Endometrial microvascular endothelial cells (primary cell): ENCODE measurements around the gene TIAM2. TPM values are rescaled to one million over a fixed set of nuclear protein-coding genes. Genes with fewer than 3 reads are reported as not detected.

Experiments
- in situ Hi-C: cut with HindIII; loops from 2 replicates; pipeline ENCODE4 v1.10.0; 2017; ENCODE audit warnings: low sequenced_read_pairs, low pct_unique_long_range_greater_than_20kb; ENCODE audit errors: inconsistent ontology term
- total RNA-seq: library from RNA; depleted of rRNA; stranded (reverse); fragments of >200 nt; gene quantifications from one replicate; pipeline ENCODE4 v1.2.3, GENCODE V29; 2015; ENCODE audit errors: inconsistent ontology term

The TIAM2 gene
- total RNA-seq, 1 donor from 2014 or later: 11.2 TPM

DNA sequence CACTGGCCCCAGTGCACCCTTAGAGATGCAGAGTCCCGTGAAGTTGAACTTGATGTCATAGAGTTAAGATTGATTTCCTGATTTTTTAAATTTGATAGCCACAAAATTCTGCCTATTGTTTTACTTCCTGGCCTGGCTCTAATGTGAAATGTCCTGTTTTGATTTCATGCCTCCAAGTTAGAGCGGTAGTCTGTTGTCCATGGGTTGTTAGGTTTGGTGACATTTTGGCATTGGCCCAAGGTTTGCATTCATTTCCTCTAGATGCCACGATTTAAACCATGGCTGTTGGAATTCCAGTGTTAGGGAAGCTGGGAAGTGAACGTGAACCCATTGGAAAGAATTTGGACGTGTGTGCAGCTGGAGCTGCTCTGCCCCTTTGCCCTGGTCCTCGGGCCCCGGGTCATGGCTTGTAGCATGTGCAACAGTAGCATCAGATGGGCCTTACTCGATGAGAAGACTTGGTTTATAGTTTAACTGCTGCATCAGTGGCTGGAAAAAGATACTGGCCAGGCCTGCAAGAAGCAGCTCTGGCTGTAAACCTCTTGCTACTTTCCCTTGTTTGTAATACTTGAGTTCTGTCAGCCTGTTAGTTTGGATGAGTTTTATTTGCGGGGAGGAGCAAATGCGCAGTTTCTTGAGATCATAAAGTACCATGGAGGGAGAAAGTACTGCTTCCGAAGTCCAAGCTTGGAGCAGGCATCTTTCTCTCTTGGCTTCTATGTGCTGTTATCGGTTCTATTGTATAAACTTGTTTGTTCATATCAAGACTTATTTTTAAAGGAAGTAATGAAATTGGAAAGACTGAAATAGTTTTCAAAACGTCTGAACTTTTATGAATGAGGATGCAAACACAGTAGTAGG, 147.3 kb downstream of the TIAM2 start:
- in situ Hi-C loops: no loop called here

DNA sequence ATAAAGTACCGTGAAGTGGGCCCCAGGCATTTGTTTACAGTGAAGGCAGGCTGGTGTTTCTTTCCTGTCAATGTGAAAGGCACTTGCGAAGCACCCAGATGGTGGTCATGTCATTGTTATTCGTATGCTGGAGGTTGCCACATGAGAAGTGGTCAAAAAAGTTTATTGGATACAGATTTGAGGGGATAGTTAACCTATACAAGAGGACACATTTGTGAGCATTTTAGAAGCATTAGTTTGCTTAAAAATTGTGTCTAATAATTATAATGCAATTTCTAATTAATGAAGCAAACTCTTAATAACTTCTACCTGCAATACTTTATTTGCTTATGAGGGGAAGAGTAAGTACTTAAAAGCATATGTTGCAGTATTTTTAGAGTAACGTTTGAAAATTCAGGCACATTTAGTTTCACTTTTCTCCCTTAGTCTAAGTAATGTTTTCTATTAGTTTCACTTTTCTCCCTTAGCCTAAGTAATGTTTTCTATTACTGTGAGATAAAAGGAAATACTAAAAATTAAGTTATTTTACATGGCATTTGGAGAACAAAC, 148.0 kb downstream of the TIAM2 start:
- in situ Hi-C loops: no loop called here

DNA sequence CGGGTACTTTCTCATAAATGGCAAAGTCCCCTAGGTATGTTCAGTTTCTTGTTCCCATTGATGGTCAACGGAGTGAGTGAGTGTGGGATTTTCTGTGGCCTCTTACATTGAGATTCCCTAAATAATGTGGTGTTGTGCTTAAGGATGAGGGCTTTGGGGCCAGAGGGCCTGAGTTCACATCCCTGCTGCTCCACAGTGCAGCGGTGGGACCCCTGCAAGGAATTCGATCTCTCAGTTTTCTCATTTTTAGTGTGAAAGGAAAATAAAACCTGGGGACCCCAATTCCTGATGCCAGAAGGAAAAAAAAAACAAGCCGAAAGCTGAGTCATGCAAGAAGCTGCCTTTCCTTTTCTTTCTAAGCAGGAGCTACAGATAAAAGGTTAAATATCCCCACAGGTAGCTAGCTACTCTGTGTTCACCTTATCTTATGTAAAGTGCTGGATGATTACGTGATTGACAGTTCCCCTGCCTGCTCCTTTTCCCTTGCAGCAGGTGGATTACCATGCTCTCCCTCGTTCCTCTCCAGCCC, 148.5 kb downstream of the TIAM2 start:
- in situ Hi-C loops: no loop called here

DNA sequence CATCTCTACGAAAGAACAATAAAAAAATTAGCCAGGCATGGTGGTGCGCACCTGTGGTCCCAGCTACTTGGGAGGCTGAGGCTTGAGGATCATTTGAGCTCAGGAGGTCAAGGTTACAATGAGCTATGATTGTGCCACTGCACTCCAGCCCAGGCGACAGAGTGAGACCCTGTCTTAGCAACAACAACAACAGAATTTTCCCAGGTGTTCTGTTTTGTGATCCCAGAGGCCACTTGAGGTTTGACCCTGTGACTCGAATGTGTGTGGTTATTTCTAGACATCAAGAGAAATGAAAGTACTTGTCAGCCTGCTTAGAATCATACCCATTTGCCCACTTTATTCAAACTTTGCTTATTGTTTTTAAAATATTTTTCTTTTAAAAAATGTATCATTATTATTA, 151.1 kb downstream of the TIAM2 start:
- in situ Hi-C loops: no loop called here

DNA sequence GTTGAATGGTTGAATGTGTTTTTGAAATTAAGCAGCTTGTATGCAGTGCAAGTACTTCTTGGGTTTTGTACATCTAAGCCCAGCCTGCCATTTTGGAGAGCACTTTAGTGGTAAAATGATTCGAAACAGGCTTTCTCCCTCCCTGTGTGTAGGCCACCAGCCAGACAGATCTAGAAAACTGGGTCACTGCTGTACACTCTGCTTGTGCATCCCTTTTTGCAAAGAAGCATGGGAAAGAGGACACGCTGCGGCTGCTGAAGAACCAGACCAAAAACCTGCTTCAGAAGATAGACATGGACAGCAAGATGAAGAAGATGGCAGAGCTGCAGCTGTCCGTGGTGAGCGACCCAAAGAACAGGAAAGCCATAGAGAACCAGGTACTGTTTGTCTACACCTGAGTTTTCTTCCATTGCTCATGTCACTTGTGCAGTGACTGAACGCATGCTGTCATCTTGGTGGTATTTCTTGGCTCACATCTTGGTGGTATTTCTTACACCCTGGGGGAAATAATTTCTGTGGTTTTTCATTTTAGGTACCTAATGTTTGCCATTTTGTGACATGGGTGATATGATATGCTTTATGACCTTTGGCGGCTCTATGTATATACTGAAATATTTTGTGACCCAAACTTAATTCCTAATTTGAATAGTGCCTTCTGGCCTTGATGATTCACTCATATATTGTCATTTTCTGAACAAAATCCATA, 153.0 kb downstream of the TIAM2 start:
- in situ Hi-C loops: no loop called here

DNA sequence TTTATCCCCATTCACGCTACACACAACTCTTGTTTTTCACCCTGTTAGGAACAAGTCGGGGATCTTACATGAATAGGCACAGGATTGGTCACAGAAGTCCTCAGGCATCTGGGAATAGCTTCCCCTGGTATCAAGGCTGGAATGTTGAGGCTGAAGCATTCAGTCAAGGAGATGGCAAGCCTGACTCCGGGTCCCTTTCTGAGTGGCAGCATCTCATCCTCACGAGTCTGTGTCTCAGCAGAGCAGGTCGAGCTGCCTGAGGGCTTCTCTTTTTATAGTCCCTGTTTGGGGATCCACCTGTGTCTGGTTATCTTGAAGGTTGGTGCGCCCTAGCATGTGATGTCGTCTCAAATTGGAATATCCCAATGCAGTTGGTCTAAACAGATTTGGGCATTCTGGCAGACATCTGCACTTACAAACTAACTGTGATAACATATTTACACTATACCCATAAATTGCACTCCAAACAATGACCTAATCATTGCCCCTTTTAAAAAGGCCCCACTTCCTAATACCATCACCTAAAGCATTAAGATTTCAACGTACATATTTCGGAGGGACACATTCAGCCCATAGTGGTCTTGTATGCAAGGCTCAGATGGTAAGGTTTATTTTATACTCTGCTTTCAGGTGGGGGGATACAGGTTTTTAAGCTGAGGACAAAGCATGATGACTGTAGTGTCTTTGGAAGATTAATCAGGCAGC, 156.0 kb downstream of the TIAM2 start:
- in situ Hi-C loops: no loop called here

DNA sequence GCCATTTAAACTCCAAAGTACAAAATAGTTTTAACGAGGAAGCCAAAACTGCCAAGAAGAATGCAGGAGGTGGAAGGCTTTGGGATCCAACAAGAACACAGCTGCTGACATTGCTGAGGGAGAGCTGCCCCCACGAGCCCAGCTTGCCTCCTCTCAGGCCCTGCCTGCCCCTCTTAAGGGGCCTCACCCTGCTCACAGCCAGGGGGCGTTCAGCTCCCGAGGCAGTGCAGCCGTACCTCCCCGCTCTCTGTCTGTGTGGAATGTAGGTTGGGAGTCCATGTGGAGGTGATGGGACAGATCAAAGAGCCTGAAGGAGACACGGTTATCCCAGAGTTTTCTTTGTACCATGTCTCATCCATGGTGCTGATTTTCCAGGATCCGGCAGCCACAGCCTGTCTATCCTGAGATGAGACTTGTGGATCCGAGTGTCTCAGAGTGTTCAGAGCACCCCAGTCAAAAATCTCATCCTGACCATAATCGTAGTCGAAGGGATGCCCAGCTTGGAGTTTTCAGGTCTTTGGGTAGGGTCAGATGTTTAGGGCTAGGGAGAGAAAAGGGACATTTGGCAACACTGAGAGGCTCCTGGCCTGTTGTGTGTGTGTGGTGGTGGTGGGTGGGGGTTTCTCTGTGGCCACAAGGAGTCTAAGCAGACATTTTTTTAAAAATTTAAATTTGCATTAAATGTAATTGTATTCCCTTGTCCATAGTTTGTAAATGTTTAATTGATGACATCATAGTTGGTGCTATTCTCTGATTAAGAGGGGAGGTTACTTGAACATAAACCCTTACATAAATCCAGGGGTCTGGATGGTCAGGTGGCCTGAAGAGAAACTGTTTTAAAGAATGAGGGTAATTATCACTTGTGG, 157.3 kb downstream of the TIAM2 start:
- in situ Hi-C loops: no loop called here

DNA sequence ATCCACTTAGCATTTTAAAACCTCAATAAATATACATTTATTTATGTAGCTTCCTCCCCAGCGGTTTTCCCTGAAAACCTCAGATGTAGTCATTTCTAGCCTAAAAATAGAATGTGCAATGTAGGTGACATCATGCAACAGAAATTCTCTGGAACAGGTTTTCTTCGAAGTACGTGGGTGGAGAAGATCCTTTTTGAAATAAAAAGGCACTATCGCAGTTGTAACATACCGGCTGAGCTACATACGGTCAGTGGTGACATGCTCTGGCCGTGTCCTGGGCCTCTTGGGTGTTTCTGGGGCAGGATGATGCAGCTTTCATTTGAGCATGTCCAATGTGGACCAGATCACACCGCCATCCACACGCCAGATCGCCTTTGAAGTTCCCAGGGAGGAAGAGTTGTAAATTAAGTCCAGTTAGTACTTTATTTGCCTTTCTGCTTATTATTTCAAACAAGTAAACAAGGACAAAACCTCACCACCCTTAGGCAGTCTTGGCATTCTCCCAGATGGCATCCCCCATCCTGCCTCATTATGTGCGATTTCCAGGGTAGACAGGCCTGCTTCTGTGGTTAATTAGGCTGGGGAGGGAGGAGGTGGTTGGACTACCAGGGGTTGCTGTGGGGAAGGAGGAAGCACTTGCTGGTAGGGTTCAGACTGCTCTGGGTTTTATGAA, 159.2 kb downstream of the TIAM2 start:
- in situ Hi-C loops: no loop called here

DNA sequence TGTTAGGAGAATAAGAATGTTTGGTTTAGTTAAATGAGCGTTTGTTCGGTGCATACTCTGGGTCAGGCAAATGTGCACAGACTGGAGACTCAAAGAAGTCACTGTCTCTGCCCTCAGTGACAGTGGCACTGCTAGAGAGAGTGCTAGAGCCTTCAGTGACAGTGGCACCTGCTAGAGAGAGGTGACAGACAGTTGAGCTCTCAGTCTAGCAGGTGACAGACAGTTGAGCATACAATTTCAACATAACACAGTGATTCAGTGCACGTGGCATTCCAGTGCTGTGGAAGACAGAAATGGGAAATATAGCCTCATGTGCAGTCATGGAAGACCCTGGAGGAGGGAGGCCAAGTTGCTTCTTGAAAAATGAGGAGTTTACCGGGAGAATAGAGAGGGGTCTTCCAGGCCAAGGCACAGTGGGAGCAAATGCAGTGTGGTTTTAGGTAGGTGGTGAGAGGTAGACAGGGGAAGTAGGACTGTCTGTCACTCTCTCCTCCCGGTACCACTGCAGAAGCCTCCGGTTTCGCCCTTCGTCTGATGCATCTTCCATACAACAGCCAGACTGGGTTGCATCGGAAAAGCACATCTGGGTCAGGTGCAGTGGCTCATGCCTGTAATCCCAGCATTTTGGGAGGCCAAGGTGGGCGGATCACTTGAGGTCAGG, 160.8 kb downstream of the TIAM2 start:
- in situ Hi-C loops: no loop called here

DNA sequence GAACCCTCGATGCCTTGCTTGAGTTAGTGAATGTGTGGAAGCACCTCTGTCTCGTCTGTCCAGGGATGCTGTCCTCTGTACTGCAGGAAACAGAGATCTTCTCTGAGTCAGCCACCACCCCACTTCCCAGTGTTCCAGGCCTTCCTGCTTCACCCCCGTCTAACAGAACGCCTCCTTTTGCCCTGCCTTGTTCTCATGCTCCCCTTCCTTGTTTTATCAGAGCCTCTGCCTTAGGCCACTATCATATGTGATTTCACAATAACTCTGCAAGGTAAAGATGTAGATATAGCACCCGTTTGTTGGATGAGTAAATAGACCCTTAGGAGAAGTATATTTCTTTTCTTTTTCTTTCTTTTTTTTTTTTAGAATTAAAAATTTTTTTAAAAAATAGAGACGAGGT, 162.0 kb downstream of the TIAM2 start:
- in situ Hi-C loops: no loop called here

DNA sequence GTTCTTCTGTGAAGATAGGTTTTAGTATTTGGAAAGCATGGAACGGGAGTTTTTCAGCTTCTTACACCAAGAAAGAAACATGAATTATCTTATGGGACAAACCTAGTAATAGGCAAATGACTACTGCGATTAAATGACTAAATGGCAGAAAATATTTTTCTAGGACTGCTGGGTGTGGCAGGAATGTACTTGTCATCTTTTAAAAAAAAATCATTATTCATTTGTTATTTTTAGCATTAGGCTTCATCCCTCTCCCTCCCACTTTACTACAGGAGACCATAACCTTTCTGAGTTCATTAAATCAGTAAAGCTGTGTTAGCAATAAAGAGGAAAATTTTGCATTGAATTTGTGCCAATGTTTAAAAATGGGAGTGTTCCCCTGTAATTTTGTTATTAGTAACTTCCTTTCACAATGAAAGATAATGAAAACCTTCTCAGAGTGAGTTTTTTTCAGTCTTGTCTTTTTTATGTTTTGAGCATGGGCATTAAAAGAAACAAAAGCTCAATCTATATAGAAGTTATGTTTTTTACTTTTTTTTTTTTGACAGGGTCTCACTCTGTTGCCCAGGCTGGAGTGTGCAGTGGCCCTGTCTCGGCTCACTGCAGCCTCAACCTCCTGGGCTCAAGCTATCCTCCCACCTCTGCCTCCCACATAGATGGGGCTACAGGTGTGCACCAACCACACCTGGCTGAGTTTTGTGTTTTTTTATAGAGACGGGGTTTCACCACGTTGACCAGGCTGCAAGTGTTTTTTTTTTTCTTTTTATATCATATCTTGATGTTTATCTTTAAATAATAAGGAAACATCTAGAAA, 163.1 kb downstream of the TIAM2 start:
- in situ Hi-C loops: no loop called here

DNA sequence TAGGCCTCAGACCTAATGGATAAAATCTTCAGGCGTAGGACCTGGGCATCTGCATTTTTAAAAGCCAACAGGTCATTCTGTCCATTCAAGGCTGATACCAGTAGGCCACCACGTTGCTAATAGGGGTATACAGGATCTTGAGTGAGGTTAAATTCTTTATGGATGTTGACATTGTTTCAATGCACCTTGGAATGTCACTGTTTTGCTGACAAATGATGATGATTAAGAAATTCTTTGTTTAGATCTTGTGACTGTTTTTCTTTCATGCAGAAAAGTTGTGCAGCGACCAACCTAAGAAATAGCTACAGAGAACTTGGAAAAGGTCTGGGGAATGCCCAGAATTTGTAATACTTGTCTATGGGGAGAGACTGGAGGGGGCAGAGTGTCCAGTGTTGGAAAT, 167.6 kb downstream of the TIAM2 start:
- in situ Hi-C loops: no loop called here

DNA sequence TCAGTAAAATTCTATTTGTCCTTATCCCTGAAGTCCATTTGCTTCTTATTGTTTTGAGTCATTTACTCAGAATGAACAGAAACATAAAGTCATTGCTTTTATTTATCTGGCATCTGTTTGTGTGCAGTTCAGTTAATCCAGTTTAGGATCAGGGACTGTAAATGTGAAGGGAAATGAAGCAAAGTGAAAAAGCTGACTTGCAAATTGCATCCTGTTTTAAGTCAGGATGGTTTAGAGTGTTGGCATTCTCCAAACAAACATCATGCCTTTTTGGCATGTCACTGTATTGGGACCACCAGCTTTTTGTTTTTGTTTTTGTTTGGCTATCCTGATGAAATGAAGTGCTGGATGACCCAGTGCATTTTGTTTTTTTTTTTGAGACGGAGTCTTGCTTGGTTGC, 168.5 kb downstream of the TIAM2 start:
- in situ Hi-C loops: no loop called here

DNA sequence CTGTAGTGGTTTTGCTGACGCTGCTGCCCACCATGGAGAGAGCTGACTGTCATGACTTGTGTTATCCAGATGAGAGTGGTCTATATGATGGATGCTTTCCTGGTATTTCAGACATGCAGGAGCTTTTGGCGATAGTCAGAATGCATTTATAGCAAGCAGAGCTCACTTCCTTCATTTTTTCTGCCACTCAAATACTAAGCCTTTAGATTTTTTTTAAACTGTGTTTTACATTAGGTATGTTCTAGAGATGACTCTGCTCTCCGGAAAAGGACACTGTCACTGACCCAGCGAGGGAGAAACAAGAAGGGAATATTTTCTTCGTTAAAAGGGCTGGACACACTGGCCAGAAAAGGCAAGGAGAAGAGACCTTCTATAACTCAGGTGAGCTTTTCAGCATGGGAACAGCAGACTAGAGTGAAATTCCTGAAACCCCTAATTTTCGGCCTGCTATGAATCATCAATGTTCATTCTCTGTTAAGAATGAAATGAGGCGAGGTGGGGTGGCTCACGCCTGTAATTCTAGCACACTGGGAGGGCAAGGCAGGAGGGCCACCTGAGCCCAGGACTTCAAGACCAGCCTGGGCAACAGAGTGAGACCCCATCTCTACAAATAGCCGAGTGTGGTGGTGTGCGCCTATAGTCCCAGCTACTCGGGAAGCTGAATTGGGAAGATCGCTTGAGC, 170.1 kb downstream of the TIAM2 start:
- in situ Hi-C loops: no loop called here

DNA sequence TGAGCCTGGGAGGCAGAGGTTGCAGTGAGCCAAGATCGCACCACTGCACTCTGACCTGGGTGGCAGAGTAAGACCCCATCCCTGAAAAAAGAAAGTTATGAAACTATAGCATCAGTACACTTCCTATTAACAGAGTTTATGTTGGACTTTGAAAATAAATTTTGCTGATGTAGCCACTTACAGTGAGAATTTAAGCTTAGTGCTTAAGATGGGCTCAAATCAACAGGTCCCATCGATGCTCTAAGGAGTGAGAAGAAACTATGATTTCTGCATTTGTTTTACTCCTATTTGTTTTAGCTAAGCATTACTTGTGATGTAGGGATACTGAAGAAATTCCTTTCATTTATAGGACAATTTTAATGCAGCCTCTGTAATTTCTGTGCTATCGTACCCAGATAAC, 175.4 kb downstream of the TIAM2 start:
- in situ Hi-C loops: loop anchor here (5.0 to 10.0 kb wide), 3 partner anchors 84 to 243 kb away; partner anchors contain the start of gene TFB1M
